Thyroid gland (tissue), 4 donors: Measurements from ENCODE around the gene NDUFS8. TPM values are rescaled to one million over a fixed set of nuclear protein-coding genes. Genes with fewer than 3 reads are reported as not detected.
A peak's percentile ranks its signal among the peaks of the same experiment; 100 is the strongest.

ENCODE experiments used
- DNase-seq, 2 donors: peaks; one replicate each; pipeline ENCODE4 v3.0.0-alpha.2; 2019
- H3K27ac ChIP-seq, 3 donors: fragments of 200-600 bp; sonication (generic); 1 replicate in 2 of 3; 2 replicates in 1 of 3; pipeline ENCODE4 v1.5.1; 2016 to 2019; ENCODE audit warnings: mild to moderate bottlenecking in 1 of 3, moderate library complexity in 1 of 3
- H3K27me3 ChIP-seq: fragments of 200-600 bp; sonication (generic); one replicate; pipeline ENCODE4 v1.5.1; 2019
- H3K36me3 ChIP-seq, 2 donors: fragments of 200-600 bp; sonication (generic); one replicate each; pipeline ENCODE4 v1.5.1; 2016 to 2019
- H3K4me1 ChIP-seq, 2 donors: fragments of 200-600 bp; sonication (generic); one replicate each; pipeline ENCODE4 v1.5.1; 2017 to 2019
- H3K4me3 ChIP-seq, 3 donors: fragments of 200-600 bp; sonication (generic); replicated peaks in 1 of 3; 1 replicate in 2 of 3; 2 replicates in 1 of 3; pipeline ENCODE4 v1.5.1; 2016; ENCODE audit warnings: mild to moderate bottlenecking in 1 of 3
- H3K9me3 ChIP-seq: fragments of 200-600 bp; sonication (generic); one replicate; pipeline ENCODE4 v1.5.1; 2017
- POLR2A ChIP-seq, 2 donors: fragments of 450-650 bp; IDR thresholded peaks; one replicate each; pipeline ENCODE4 v1.6.1; 2017; ENCODE audit warnings: antibody characterized with exemption in 2 of 2, mild to moderate bottlenecking in 2 of 2, moderate library complexity in 1 of 2
- WGBS, 2 donors: methylation state at CpG; one replicate each; pipeline ENCODE4 v1.1.5; 2017; 5-methylcytosine and 5-hydroxymethylcytosine counted together
- intact Hi-C: fragments of 100-400 bp; cut with DNase I; formaldehyde crosslinking; loops from one replicate; pipeline ENCODE4 v1.15.1; 2023
- total RNA-seq, 4 donors: library from RNA; depleted of rRNA; stranded (reverse); fragments of >200 nt; gene quantifications; one replicate each; pipeline ENCODE4 v1.2.3, GENCODE V29; 2016
- TF ChIP-seq, protein P1 (sequence below), 6 experiments: fragments of 200-600 bp in 3 of 6; fragments of 450-650 bp in 3 of 6; sonication (generic) in 3 of 6; IDR thresholded peaks; one replicate each; pipeline ENCODE4 v1.5.1; 2016 to 2019; ENCODE audit warnings: antibody characterized with exemption in 6 of 6, mild to moderate bottlenecking in 2 of 6, inconsistent platforms in 1 of 6, moderate library complexity in 1 of 6

Gene NDUFS8
- total RNA-seq, 4 donors from 2014 or later, result 222 to 310 (median 254) TPM

DNA sequence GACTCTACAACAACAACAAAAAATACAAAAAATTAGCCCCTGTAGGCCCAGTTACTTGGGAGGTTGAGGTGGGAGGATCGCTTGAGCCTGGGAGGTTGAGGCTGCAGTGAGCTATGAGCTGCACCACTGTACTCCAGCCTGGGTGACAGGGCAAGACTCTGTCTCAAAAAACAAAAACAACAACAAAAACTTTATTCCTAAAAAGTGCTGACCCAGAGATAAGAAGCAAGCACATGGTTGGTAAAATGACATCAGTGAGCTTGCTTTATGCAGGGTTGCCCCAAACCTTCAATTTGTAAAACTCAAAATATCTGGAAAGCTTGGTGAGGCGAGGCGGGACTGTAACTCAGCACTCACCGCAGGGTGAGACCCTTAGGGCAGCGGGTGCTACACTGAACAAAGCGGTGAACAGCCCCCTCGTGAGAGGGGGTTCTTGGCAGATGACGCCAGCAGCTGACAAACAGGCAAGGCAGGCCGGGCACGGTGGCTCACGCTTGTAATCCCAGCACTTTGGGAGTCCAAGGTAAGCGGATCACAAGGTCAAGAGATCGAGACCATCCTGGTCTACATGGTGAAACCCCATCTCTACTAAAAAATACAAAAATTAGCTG is 4.9 kb downstream of the NDUFS8 start:
- peaks cover 49 to 51% of the 10 kb centered on the region in 2 donors for H3K4me1 ChIP-seq

DNA sequence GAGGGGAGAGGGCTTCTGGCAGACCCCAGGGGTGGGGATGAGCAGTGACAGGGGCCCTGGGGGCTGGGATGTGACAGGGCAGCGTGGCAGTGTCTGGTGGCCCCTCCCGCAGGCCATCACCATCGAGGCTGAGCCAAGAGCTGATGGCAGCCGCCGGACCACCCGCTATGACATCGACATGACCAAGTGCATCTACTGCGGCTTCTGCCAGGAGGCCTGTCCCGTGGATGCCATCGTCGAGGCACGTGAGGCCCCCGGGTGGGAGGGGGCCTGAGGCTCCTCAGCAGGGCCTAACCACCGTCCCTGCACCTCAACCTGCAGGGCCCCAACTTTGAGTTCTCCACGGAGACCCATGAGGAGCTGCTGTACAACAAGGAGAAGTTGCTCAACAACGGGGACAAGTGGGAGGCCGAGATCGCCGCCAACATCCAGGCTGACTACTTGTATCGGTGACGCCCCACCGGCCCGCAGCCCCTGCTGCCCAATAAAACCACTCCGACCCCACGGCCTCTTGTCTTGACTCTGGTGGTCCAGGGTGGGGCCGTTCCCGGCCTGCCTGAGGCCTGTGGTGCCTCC is 5.7 kb downstream of the NDUFS8 start:
- Histone ChIP-seq H3K36me3 (peaks cover 9 to 13% of the 10 kb centered on the region in 2 donors), H3K4me3 (no peak overlapping the region), H3K4me1 (peaks cover 48 to 54% of the 10 kb centered on the region in 2 donors), H3K9me3 (no peaks in the 10 kb centered on the region), H3K27me3 (no peaks in the 10 kb centered on the region), H3K27ac (peak overlapping the region; percentile 54 to 94 (median 91))
- 80 to 81% methylated on average over 15 to 24 of the region's 27 CpGs for WGBS, 2 donors
- TF ChIP-seq POLR2A (IDR thresholded peaks at IDR 0.05), result no peak
- TF ChIP-seq, protein P1, sequence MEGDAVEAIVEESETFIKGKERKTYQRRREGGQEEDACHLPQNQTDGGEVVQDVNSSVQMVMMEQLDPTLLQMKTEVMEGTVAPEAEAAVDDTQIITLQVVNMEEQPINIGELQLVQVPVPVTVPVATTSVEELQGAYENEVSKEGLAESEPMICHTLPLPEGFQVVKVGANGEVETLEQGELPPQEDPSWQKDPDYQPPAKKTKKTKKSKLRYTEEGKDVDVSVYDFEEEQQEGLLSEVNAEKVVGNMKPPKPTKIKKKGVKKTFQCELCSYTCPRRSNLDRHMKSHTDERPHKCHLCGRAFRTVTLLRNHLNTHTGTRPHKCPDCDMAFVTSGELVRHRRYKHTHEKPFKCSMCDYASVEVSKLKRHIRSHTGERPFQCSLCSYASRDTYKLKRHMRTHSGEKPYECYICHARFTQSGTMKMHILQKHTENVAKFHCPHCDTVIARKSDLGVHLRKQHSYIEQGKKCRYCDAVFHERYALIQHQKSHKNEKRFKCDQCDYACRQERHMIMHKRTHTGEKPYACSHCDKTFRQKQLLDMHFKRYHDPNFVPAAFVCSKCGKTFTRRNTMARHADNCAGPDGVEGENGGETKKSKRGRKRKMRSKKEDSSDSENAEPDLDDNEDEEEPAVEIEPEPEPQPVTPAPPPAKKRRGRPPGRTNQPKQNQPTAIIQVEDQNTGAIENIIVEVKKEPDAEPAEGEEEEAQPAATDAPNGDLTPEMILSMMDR (IDR thresholded peaks at IDR 0.05), result no peak
- no peak for DNase-seq
- intact Hi-C loops, result no loop called here

More for the DNA sequence above, 4.9 kb downstream of the NDUFS8 start:
- intact Hi-C loops, result no loop called here
- WGBS, 2 donors, result 87 to 93% methylated on average over 13 of the region's 13 CpGs
- Histone ChIP-seq H3K9me3 (no peaks in the 10 kb centered on the region), H3K27ac (no peak overlapping the region), H3K27me3 (no peaks in the 10 kb centered on the region), H3K4me3 (no peak overlapping the region), H3K36me3 (peaks cover 9 to 13% of the 10 kb centered on the region in 2 donors)
- no peak for TF ChIP-seq POLR2A (IDR thresholded peaks at IDR 0.05)
- TF ChIP-seq, protein P1 (IDR thresholded peaks at IDR 0.05), result no peak
- no peak for DNase-seq

DNA sequence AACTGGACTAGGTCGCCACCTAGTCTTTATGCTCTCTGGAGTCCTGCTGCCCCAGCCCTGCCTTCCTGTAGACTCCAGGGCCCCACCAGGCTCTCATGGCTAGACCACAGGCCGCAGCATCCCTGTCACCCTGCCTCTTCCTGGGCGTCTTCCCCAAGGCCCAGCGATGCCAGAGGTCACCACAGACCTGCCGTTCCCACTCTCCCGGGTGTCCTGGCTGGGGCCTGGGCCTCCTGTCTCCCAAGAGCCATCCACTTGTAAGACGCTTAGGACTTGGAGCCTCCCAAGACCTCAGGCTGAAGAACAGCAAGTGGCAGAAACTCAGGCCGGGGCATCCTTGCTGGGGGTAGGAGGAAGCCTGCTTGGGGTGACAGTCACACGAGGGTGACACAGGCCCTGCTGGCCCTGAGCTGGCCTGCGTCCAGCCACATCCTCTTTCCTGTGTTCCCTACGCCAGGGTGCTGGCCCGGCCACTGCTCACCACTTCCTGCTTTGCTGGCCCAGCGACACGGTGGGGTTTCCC is 6.3 kb downstream of the NDUFS8 start:
- 71 to 75% methylated on average over 7 to 14 of the region's 14 CpGs for WGBS, 2 donors
- intact Hi-C loops, result no loop called here
- DNase-seq, result peak; percentile 40 to 41
- Histone ChIP-seq H3K27me3 (no peaks in the 10 kb centered on the region), H3K27ac (peak overlapping the region; percentile 62 to 94 (median 91)), H3K9me3 (no peaks in the 10 kb centered on the region), H3K4me1 (peaks cover 43 to 48% of the 10 kb centered on the region in 2 donors), H3K4me3 (no peak overlapping the region), H3K36me3 (peaks cover 9 to 13% of the 10 kb centered on the region in 2 donors)
- no peak for TF ChIP-seq POLR2A (IDR thresholded peaks at IDR 0.05)
- TF ChIP-seq, protein P1 (IDR thresholded peaks at IDR 0.05), result no peak

DNA sequence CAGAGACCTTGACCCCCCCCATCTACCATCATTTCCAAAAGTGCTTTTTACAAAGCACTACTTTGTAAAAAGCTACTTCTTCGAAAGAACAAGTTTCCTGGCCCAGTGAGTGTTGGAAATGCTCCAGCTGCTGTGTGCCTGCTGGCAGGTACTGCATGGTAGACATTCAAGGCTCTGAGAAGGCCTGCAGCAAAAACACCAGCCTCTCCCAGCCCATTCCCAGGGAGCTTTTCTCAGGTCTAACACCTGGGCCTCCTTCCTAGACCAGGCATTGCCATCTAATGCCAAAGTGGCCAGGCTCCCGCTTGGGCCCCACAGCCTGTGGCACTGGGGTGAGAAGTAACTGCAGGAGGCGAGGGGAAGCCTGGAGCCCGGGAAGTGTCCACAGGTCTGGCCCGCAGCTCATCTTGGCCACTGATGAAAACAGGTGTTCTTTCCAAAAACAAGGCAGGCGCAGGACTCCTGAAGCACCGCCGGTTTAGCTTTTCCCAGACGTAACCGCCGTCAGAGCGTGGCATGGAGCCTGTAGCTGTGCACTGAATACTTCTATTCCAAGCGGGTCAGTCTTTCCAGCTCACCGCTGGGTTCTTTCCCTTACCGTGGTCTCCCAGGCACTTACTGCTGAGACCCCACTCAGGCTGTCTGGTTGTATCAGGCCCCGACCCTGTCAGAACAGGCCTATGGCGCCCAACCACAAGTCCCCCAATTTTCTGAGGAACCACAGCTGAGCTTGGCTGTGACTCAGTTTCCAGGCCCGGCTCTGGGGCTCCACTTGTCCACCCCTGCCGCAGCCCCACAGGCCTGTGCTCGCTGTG is 7.1 kb downstream of the NDUFS8 start:
- intact Hi-C loops, result no loop called here
- H3K4me1 ChIP-seq, result peaks cover 35 to 42% of the 10 kb centered on the region in 2 donors
- TF ChIP-seq, protein P1 (IDR thresholded peaks at IDR 0.05), result no peak
- TF ChIP-seq POLR2A (IDR thresholded peaks at IDR 0.05), result no peak
- peak; percentile 61 to 73 for DNase-seq
- H3K36me3 ChIP-seq, result peaks cover 9 to 13% of the 10 kb centered on the region in 2 donors
- H3K4me3 ChIP-seq, result no peak overlapping the region
- no peaks in the 10 kb centered on the region for H3K9me3 ChIP-seq
- peak overlapping the region; percentile 62 to 94 (median 91) for H3K27ac ChIP-seq
- no peaks in the 10 kb centered on the region for H3K27me3 ChIP-seq
- 72 to 78% methylated on average over 17 to 19 of the region's 20 CpGs for WGBS, 2 donors
